KMS-11 (cell line): ENCODE results near the gene PPP1R3A.

Source experiments
- H2AFZ ChIP-seq: fragments of 200-600 bp; sonication (generic); 2 replicates; pipeline ENCODE4 v1.6.1; 2016; ENCODE audit warnings: antibody characterized with exemption, mixed run types, low read depth
- H3K27ac ChIP-seq: fragments of 200-600 bp; sonication (generic); 2 replicates; pipeline ENCODE4 v1.6.1; 2016; ENCODE audit warnings: mild to moderate bottlenecking, mixed run types
- H3K27me3 ChIP-seq: fragments of 200-600 bp; sonication (generic); 2 replicates; pipeline ENCODE4 v1.6.1; 2017; ENCODE audit warnings: mild to moderate bottlenecking, low read depth, mixed run types, moderate library complexity; ENCODE audit not compliant: insufficient read depth
- H3K36me3 ChIP-seq: fragments of 200-600 bp; sonication (generic); 2 replicates; pipeline ENCODE4 v1.6.1; 2017; ENCODE audit warnings: mild to moderate bottlenecking, mixed run types; ENCODE audit not compliant: insufficient read depth
- H3K4me1 ChIP-seq: fragments of 200-600 bp; sonication (generic); 2 replicates; pipeline ENCODE4 v1.6.1; 2016; ENCODE audit warnings: mild to moderate bottlenecking, low read depth, mixed run types; ENCODE audit not compliant: poor library complexity, severe bottlenecking
- H3K4me2 ChIP-seq: fragments of 200-600 bp; sonication (generic); 2 replicates; pipeline ENCODE4 v1.7.0; 2016; ENCODE audit warnings: mild to moderate bottlenecking, mixed run types
- H3K4me3 ChIP-seq: fragments of 200-600 bp; sonication (generic); IDR thresholded peaks from 2 replicates; pipeline ENCODE4 v1.6.1; 2017; ENCODE audit warnings: low read depth, low read length, mixed read lengths; ENCODE audit not compliant: insufficient read depth
- H3K79me2 ChIP-seq: fragments of 200-600 bp; sonication (generic); 2 replicates; pipeline ENCODE4 v1.6.1; 2016; ENCODE audit warnings: low read depth, mixed run types; ENCODE audit not compliant: insufficient read depth
- H3K9ac ChIP-seq: fragments of 200-600 bp; sonication (generic); 2 replicates; pipeline ENCODE4 v1.6.1; 2016; ENCODE audit warnings: mild to moderate bottlenecking, mixed run types
- H4K20me1 ChIP-seq: fragments of 200-600 bp; sonication (generic); 2 replicates; pipeline ENCODE4 v1.6.1; 2016; ENCODE audit warnings: mild to moderate bottlenecking, mixed run types; ENCODE audit not compliant: insufficient read depth
- CTCF ChIP-seq: fragments of 200-600 bp; sonication (generic); conservative IDR thresholded peaks from 2 replicates; pipeline ENCODE4 v1.6.1; 2017; ENCODE audit warnings: low read depth, mild to moderate bottlenecking, antibody characterized with exemption, low read length, moderate library complexity, mixed read lengths

The PPP1R3A gene, protein sequence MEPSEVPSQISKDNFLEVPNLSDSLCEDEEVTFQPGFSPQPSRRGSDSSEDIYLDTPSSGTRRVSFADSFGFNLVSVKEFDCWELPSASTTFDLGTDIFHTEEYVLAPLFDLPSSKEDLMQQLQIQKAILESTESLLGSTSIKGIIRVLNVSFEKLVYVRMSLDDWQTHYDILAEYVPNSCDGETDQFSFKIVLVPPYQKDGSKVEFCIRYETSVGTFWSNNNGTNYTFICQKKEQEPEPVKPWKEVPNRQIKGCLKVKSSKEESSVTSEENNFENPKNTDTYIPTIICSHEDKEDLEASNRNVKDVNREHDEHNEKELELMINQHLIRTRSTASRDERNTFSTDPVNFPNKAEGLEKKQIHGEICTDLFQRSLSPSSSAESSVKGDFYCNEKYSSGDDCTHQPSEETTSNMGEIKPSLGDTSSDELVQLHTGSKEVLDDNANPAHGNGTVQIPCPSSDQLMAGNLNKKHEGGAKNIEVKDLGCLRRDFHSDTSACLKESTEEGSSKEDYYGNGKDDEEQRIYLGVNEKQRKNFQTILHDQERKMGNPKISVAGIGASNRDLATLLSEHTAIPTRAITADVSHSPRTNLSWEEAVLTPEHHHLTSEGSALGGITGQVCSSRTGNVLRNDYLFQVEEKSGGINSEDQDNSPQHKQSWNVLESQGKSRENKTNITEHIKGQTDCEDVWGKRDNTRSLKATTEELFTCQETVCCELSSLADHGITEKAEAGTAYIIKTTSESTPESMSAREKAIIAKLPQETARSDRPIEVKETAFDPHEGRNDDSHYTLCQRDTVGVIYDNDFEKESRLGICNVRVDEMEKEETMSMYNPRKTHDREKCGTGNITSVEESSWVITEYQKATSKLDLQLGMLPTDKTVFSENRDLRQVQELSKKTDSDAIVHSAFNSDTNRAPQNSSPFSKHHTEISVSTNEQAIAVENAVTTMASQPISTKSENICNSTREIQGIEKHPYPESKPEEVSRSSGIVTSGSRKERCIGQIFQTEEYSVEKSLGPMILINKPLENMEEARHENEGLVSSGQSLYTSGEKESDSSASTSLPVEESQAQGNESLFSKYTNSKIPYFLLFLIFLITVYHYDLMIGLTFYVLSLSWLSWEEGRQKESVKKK

GRCh38 chr7:113918946-113919345, at the start of gene PPP1R3A:
TSS of gene PPP1R3A (minus strand) at chr7:113919009. CDS start at chr7:113918996, 13 bp downstream.
- Histone ChIP-seq H4K20me1 (no peaks in the 10 kb centered on the region), H3K4me2 (no peak within 1 kb of the TSS), H3K27me3 (no peaks in the 10 kb centered on the region), H3K9ac (no peak within 1 kb of the TSS), H3K36me3 (no peaks in the 10 kb centered on the region), H3K27ac (no peak within 1 kb of the TSS), H3K4me3 (no peak within 1 kb of the TSS), H3K4me1 (peaks cover 4% of the 10 kb centered on the region), H3K79me2 (no peaks in the 10 kb centered on the region), H2AFZ (no peak within 1 kb of the TSS)
- TF ChIP-seq CTCF = no peak

GRCh38 chr7:113963356-113963755, 44.5 kb upstream of the PPP1R3A start:
- no peak overlapping the region for H3K4me3 ChIP-seq
- H3K27me3 ChIP-seq = no peaks in the 10 kb centered on the region
- H3K27ac ChIP-seq = no peak overlapping the region
- no peak overlapping the region for H2AFZ ChIP-seq
- H3K4me1 ChIP-seq = peaks cover 17% of the 10 kb centered on the region
- H4K20me1 ChIP-seq = no peaks in the 10 kb centered on the region
- H3K4me2 ChIP-seq = peak overlapping the region; percentile 46
- H3K36me3 ChIP-seq = no peaks in the 10 kb centered on the region
- H3K9ac ChIP-seq = no peak overlapping the region
- no peak for TF ChIP-seq CTCF
- no peaks in the 10 kb centered on the region for H3K79me2 ChIP-seq

DNA sequence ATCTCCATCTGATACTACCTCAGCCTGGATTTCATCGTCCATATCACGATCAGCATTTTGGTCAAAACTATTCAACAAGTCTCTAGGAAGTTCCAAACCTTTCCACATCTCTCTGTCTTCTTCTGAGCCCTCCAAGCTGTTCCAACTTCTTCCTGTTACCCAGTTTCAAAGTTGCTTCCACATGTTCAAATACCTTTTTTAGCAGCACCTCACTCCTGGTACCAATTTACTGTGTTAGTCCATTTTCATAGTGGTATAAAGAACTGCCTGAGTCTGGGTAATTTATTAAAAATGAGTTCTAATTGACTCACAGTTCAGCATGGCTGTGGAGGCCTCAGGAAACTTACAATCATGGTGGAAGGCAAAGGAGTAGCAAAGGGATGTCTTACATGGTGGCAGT, 41.1 kb upstream of the PPP1R3A start:
- no peak for TF ChIP-seq CTCF
- H3K4me3 ChIP-seq = no peak overlapping the region
- H3K9ac ChIP-seq = no peak overlapping the region
- H3K36me3 ChIP-seq = no peaks in the 10 kb centered on the region
- no peaks in the 10 kb centered on the region for H4K20me1 ChIP-seq
- no peaks in the 10 kb centered on the region for H3K79me2 ChIP-seq
- H3K27ac ChIP-seq = no peak overlapping the region
- no peak overlapping the region for H2AFZ ChIP-seq
- H3K27me3 ChIP-seq = no peaks in the 10 kb centered on the region
- peaks cover 17% of the 10 kb centered on the region for H3K4me1 ChIP-seq
- H3K4me2 ChIP-seq = no peak overlapping the region

- Histone ChIP-seq H3K4me3 (no peak overlapping the region), H3K36me3 (no peaks in the 10 kb centered on the region), H3K27me3 (no peaks in the 10 kb centered on the region), H3K4me2 (no peak overlapping the region), H3K27ac (no peak overlapping the region), H3K4me1 (no peaks in the 10 kb centered on the region), H4K20me1 (no peaks in the 10 kb centered on the region), H3K79me2 (no peaks in the 10 kb centered on the region), H3K9ac (no peak overlapping the region), H2AFZ (no peak overlapping the region)
- TF ChIP-seq CTCF = no peak
Measured at GRCh38 chr7:113955157-113955556, 36.3 kb upstream of the PPP1R3A start.
